ENCODE data around the gene CSNK2A3. TPM values are rescaled to one million over a fixed set of nuclear protein-coding genes. Genes with fewer than 3 reads are reported as not detected.

The CSNK2A3 gene
- total RNA-seq, 1 experiment from 2014 or later, result 1.6 TPM

GRCh38 chr11:11344045-11344444, 9.0 kb downstream of the CSNK2A3 start:
- Histone ChIP-seq H3K4me3 (no peak overlapping the region), H3K27me3 (ENCODE audit: insufficient read depth, low read depth) (peaks cover 29% of the 10 kb centered on the region), H3K79me2 (ENCODE audit: low read depth) (no peaks in the 10 kb centered on the region), H3F3A (ENCODE audit: insufficient read depth, low read depth) (no peaks in the 10 kb centered on the region), H3K9me2 (ENCODE audit: insufficient read depth) (no peaks in the 10 kb centered on the region), H3K9me3 (ENCODE audit: insufficient read depth, low read depth) (no peaks in the 10 kb centered on the region), H3K36me3 (ENCODE audit: low read depth) (no peaks in the 10 kb centered on the region), H4K20me1 (ENCODE audit: insufficient read depth) (no peaks in the 10 kb centered on the region), H3K4me2 (no peak overlapping the region), H2AFZ (no peak overlapping the region), H3K27ac (no peak overlapping the region), H3K4me1 (replicated peaks; ENCODE audit: insufficient read depth) (no peaks in the 10 kb centered on the region)
- DNase-seq, result no peak
- TF ChIP-seq EZH2 (IDR thresholded peaks at IDR 0.05; ENCODE audit: low read depth), result no peak
- no peak for TF ChIP-seq CTCF (conservative IDR thresholded peaks at IDR 0.05)
- BruUV-seq (replicated peaks), result no TSS peak
- ChIA-PET CTCF (no interaction called here), POLR2A (ENCODE audit: unreplicated experiment) (no interaction called here)
- intact Hi-C loops (cut with micrococcal nuclease; ENCODE audit: unreplicated experiment), result no loop called here

- ChIA-PET POLR2A (ENCODE audit: unreplicated experiment) (no interaction called here), CTCF (no interaction called here)
- no peak overlapping the region for H3K4me2 ChIP-seq
- no peaks in the 10 kb centered on the region for H3K9me2 ChIP-seq (ENCODE audit: insufficient read depth)
- no TSS peak for BruUV-seq (replicated peaks)
- H3K4me3 ChIP-seq, result no peak overlapping the region
- H3K79me2 ChIP-seq (ENCODE audit: low read depth), result no peaks in the 10 kb centered on the region
- intact Hi-C loops (cut with micrococcal nuclease; ENCODE audit: unreplicated experiment), result no loop called here
- peaks cover 16% of the 10 kb centered on the region; the same call in 1 of the 2 replicates for H3K27me3 ChIP-seq (ENCODE audit: insufficient read depth, low read depth)
- no peak overlapping the region for H2AFZ ChIP-seq
- no peaks in the 10 kb centered on the region for H3F3A ChIP-seq (ENCODE audit: insufficient read depth, low read depth)
- TF ChIP-seq CTCF (conservative IDR thresholded peaks at IDR 0.05) (no peak), EZH2 (IDR thresholded peaks at IDR 0.05; ENCODE audit: low read depth) (no peak)
- no peak overlapping the region for H3K27ac ChIP-seq
- H4K20me1 ChIP-seq (ENCODE audit: insufficient read depth), result no peaks in the 10 kb centered on the region
- H3K4me1 ChIP-seq (replicated peaks; ENCODE audit: insufficient read depth), result no peaks in the 10 kb centered on the region
- H3K9me3 ChIP-seq (ENCODE audit: insufficient read depth, low read depth), result no peaks in the 10 kb centered on the region
- no peaks in the 10 kb centered on the region for H3K36me3 ChIP-seq (ENCODE audit: low read depth)
- no peak for DNase-seq
Measured at GRCh38 chr11:11338304-11338703, 14.7 kb downstream of the CSNK2A3 start.

GRCh38 chr11:11336664-11337063, 16.4 kb downstream of the CSNK2A3 start:
- Histone ChIP-seq H3K27me3 (ENCODE audit: insufficient read depth, low read depth) (peaks cover 24% of the 10 kb centered on the region; the same call in 1 of the 2 replicates), H3K27ac (no peak overlapping the region), H3K36me3 (ENCODE audit: low read depth) (no peaks in the 10 kb centered on the region), H3K9me2 (ENCODE audit: insufficient read depth) (no peaks in the 10 kb centered on the region), H3K4me2 (no peak overlapping the region), H3K9me3 (ENCODE audit: insufficient read depth, low read depth) (no peaks in the 10 kb centered on the region), H3K4me1 (replicated peaks; ENCODE audit: insufficient read depth) (no peaks in the 10 kb centered on the region), H4K20me1 (ENCODE audit: insufficient read depth) (no peaks in the 10 kb centered on the region), H3K79me2 (ENCODE audit: low read depth) (no peaks in the 10 kb centered on the region), H2AFZ (no peak overlapping the region), H3K4me3 (no peak overlapping the region), H3F3A (ENCODE audit: insufficient read depth, low read depth) (no peaks in the 10 kb centered on the region)
- ChIA-PET POLR2A (ENCODE audit: unreplicated experiment) (no interaction called here), CTCF (no interaction called here)
- no peak for TF ChIP-seq EZH2 (IDR thresholded peaks at IDR 0.05; ENCODE audit: low read depth)
- TF ChIP-seq CTCF (conservative IDR thresholded peaks at IDR 0.05), result no peak
- no TSS peak for BruUV-seq (replicated peaks)
- intact Hi-C loops (cut with micrococcal nuclease; ENCODE audit: unreplicated experiment), result no loop called here
- DNase-seq, result no peak

All from PC-9 (cell line).